NK-92 (cell line): ENCODE measurements around the gene ARHGAP35.
A peak's percentile ranks its signal among the peaks of the same experiment; 100 is the strongest.
"Not testable (repeated sequence)": the region's sequence is repeated elsewhere in the genome, so short reads cannot be mapped to it uniquely, and the experiment has no call there.

Source experiments
- DNase-seq: peaks from one replicate; lab custom pipeline; 2025; ENCODE audit not compliant: unreplicated experiment; lab: John Stamatoyannopoulos, UW

The ARHGAP35 gene

GRCh38 chr19:46868025-46868802 lies 7.4 kb downstream of the ARHGAP35 start:
- DNase-seq: no peak

DNA sequence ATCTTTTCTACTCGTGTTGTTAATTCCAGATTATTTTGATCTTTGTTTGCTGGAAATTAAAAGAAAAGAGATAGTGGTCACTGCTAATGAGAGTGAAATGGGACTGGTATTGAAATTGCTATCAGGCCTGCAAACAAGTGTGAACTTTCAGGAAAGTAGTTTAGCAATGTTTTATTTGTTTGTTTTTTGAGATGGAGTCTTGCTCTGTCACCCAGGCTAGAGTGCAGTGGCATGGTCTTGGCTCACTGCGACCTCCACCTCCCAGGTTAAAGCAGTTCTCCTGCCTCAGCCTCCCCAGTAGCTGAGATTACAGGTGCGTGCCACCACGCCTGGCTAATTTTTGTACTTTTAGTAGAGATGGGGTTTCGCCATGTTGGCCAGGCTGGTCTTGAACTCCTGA lies 10.4 kb downstream of the ARHGAP35 start:
- DNase-seq: not testable (repeated sequence)

DNA sequence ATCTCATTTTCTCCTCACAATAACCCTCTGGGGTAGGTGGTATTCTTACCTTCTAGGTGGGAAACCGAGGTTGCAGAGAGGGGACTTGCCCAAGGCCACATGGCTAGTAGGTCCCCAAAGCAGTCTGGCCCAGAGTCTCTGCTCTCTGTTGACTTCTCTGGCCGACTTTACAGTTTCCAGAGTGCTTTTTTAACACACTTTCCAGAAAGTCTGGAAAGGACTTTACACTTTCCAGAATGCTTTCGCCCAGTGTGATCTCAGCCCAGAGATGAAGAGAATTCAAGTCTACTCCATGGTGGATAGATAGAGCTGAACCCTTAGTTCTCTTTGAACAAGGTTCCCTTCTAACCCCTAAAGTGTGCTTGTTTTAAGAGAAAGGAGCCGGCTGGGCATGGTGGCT lies 12.2 kb downstream of the ARHGAP35 start:
- DNase-seq: no peak

GRCh38 chr19:46875234-46875633 lies 14.4 kb downstream of the ARHGAP35 start:
- no peak for DNase-seq

- no peak for DNase-seq
Measured at GRCh38 chr19:46875657-46876056, 14.9 kb downstream of the ARHGAP35 start.

- DNase-seq: peak; percentile 12
Measured at GRCh38 chr19:46878613-46879375, 18.0 kb downstream of the ARHGAP35 start.

GRCh38 chr19:46880431-46880830 lies 19.6 kb downstream of the ARHGAP35 start:
- no peak for DNase-seq

DNA sequence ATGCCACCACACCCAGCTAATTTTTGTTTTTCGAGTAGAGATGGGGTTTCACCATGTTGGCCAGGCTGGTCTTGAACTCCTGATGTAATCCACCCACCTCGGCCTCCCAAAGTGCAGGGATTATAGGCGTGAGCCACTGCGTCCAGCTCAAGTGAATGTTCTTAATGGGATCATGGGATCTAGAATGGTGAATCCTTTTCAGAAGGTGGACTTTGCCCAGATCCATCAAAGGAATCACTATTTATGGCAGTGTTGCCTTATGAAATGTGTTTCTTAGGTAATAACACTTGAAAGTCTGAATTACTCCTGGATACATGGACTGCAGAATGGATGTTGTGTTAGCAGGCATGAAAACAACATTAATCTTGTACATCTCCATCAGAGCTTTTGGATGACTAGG lies 20.3 kb downstream of the ARHGAP35 start:
- DNase-seq: no peak

DNA sequence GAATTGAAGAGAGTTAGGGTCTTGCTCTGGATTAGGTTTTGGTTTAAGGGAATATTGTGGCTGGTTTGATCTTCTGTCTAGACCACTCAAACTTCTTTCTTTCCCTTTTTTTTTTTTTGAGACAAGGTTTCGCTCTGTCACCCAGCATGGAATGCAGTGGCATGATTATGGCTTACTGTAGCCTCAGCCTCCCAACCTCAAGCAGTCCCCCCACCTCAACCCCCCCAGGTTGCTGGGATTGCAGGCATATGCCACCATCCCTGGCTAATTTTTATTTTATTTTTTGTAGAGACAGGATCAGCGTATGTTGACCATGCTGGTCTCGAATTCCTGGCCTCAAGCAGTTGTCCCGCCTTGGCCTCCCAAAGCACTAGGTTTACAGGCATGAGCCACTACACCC lies 21.2 kb downstream of the ARHGAP35 start:
- no peak for DNase-seq

- not testable (repeated sequence) for DNase-seq
Measured at GRCh38 chr19:46882751-46883150, 22.0 kb downstream of the ARHGAP35 start.

GRCh38 chr19:46885411-46885810 lies 24.6 kb downstream of the ARHGAP35 start:
- DNase-seq: no peak

GRCh38 chr19:46886546-46887239 lies 25.9 kb downstream of the ARHGAP35 start:
- no peak for DNase-seq

GRCh38 chr19:46887240-46887782 lies 26.5 kb downstream of the ARHGAP35 start:
- no peak for DNase-seq

DNA sequence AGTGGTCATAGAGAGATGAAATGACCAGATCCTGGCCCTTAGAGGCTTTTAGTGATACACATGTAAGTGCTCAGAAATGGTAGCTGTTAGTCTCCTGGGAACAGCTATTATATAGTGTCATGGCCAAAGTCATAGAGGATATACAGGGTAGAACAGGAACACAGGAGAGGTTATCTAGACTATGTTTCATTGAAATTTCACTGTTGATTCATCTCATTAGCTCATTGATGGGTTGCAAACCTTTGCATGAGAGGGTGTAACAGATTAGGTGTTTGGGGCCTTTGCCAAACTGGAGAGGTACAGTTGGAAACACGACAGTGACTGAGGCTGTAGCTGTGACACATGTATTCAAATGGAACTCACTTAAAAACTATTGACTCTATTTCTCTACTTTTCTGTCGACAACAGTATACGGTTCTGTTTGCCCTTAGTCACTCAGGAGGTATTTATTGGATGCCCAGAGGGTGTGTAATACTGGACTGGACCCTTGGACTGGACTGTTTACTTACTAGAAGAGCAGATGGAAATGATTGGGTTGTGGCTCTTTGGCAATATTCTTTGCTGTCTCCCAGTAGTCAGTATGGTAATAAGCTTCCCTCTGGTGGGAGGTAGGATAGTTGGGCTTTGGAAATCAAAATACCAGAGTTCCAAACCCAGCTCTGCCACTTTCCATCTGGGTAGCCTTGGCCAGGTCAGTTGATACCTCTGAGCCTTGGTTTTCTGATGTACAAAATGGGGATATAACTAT lies 29.8 kb downstream of the ARHGAP35 start:
- DNase-seq: no peak

- no peak for DNase-seq
Measured at GRCh38 chr19:46892252-46893179, 31.7 kb downstream of the ARHGAP35 start.

- DNase-seq: no peak
Measured at GRCh38 chr19:46896076-46896794, 35.4 kb downstream of the ARHGAP35 start.

- DNase-seq: no peak
Measured at GRCh38 chr19:46898731-46899130, 37.9 kb downstream of the ARHGAP35 start.

DNA sequence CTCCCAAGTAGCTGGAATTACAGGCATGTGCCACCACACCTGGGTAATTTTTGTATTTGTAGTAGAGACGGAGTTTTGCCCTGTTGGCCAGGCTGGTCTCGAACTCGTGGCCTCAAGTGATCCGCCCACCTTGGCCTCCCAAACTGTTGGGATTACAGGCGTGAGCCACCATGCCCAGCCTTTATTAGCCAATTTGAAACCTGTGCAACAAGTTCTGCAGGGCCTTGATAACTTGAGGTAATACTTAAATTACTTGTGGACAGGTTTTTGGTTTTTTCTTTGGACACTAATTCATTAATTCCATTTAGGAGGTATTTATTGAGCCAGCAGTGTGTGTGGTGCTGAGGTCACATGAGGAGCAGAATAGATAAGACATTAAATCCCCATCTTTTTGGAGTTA lies 39.5 kb downstream of the ARHGAP35 start:
- DNase-seq: no peak
